Prostate gland (tissue), 2 donors: ENCODE results near the gene TARS3. TPM values are rescaled to one million over a fixed set of nuclear protein-coding genes. Genes with fewer than 3 reads are reported as not detected.
"Not testable (repeated sequence)": the region's sequence is repeated elsewhere in the genome, so short reads cannot be mapped to it uniquely, and the experiment has no call there.

Experiments
- DNase-seq: peaks from one replicate; pipeline ENCODE4 v3.0.0-alpha.2; 2019; ENCODE audit warnings: low spot score
- H3K27ac ChIP-seq, 2 donors: fragments of 200-600 bp; sonication (generic); 2 replicates each; pipeline ENCODE4 v1.5.1; 2017 to 2019
- H3K27me3 ChIP-seq: fragments of 200-600 bp; sonication (generic); replicated peaks from 2 replicates; pipeline ENCODE4 v1.5.1; 2019; ENCODE audit not compliant: insufficient read depth
- H3K36me3 ChIP-seq, 2 donors: fragments of 200-600 bp; sonication (generic); 1 replicate in 1 of 2; 2 replicates in 1 of 2; pipeline versions ENCODE4 v1.5.1 to v1.8.1; 2017 to 2019
- H3K4me1 ChIP-seq: fragments of 200-600 bp; sonication (generic); replicated peaks from 2 replicates; pipeline ENCODE4 v1.5.1; 2019
- H3K4me3 ChIP-seq, 2 donors: fragments of 200-600 bp; sonication (generic); 2 replicates each; pipeline ENCODE4 v1.5.1; 2017 to 2019
- H3K9me3 ChIP-seq: fragments of 200-600 bp; sonication (generic); 2 replicates; pipeline ENCODE4 v1.5.1; 2017
- CTCF ChIP-seq, 4 experiments: fragments of 200-600 bp in 2 of 4; fragments of 450-650 bp in 2 of 4; sonication (generic) in 2 of 4; IDR thresholded peaks; 1 replicate in 3 of 4; 2 replicates in 1 of 4; pipeline ENCODE4 v1.5.1; 2016 to 2019; ENCODE audit warnings: antibody characterized with exemption in 4 of 4, mild to moderate bottlenecking in 2 of 4, moderate library complexity in 2 of 4
- POLR2A ChIP-seq: fragments of 450-650 bp; IDR thresholded peaks from one replicate; pipeline ENCODE4 v1.6.1; 2016; ENCODE audit warnings: antibody characterized with exemption, mild to moderate bottlenecking
- POLR2AphosphoS5 ChIP-seq: sonication (generic); formaldehyde crosslinking; IDR thresholded peaks from one replicate; pipeline ENCODE4 v1.6.1; 2017; ENCODE audit warnings: antibody characterized with exemption
- WGBS: methylation state at CpG from one replicate; pipeline ENCODE4 v1.1.5; 2018; 5-methylcytosine and 5-hydroxymethylcytosine counted together
- intact Hi-C: fragments of 100-400 bp; cut with DNase I; formaldehyde crosslinking; loops from one replicate; pipeline ENCODE4 v1.14.2; 2022
- total RNA-seq, 2 donors: library from RNA; depleted of rRNA; stranded (reverse); fragments of >200 nt; gene quantifications; one replicate each; pipeline ENCODE4 v1.1.0, GENCODE V29; 2016

Gene TARS3
- total RNA-seq, 2 donors from 2014 or later, result 16.8 to 22.5 TPM

DNA sequence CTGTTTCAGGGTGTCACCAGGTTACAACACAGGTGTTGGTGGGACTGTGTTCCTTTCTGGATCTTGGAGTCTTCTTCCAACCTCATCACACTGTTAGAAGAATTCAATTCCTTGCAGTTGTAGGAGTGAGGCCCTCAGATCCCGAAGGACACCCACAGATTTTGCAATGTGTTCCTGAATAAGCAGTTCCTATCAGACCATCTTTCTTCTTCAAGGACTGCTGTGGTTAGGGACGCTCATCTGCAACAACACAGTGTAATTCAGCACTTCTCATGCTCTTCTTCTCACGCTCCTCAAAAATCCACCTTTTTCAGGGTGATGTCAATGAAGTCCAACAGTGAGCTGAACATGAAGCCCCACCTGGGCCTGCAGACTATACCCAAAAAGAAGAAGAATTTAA is 90.9 kb downstream of the TARS3 start:
- no peak overlapping the region for H3K4me3 ChIP-seq
- no peaks in the 10 kb centered on the region for H3K4me1 ChIP-seq
- 97% methylated on average over 3 of the region's 3 CpGs for WGBS
- no peak overlapping the region for H3K27ac ChIP-seq
- TF ChIP-seq POLR2A (no peak), CTCF (IDR thresholded peaks at IDR 0.05) (no peak), POLR2AphosphoS5 (no peak)
- H3K27me3 ChIP-seq, result no peaks in the 10 kb centered on the region
- H3K36me3 ChIP-seq, result no peaks in the 10 kb centered on the region
- intact Hi-C loops, result no loop called here
- H3K9me3 ChIP-seq, result no peaks in the 10 kb centered on the region
- DNase-seq, result no peak

GRCh38 chr15:101626729-101627128 is 97.5 kb downstream of the TARS3 start:
- H3K27ac ChIP-seq, DNase-seq, H3K27me3 ChIP-seq, intact Hi-C loops, H3K36me3 ChIP-seq, H3K4me1 ChIP-seq, H3K9me3 ChIP-seq, H3K4me3 ChIP-seq: not testable (repeated sequence)
- WGBS, result 83% methylated on average over 9 of the region's 15 CpGs

- H3K4me1 ChIP-seq, result no peaks in the 10 kb centered on the region
- no peaks in the 10 kb centered on the region for H3K36me3 ChIP-seq
- H3K9me3 ChIP-seq, result no peaks in the 10 kb centered on the region
- no peak for DNase-seq
- intact Hi-C loops, result no loop called here
- TF ChIP-seq CTCF (IDR thresholded peaks at IDR 0.05), result no peak
- TF ChIP-seq POLR2A, result no peak
- no peak for TF ChIP-seq POLR2AphosphoS5
- no peak overlapping the region for H3K4me3 ChIP-seq
- WGBS, result 100% methylated on average over 1 of the region's 1 CpG
- no peak overlapping the region for H3K27ac ChIP-seq
- H3K27me3 ChIP-seq, result no peaks in the 10 kb centered on the region
Measured at GRCh38 chr15:101625980-101626379, 98.3 kb downstream of the TARS3 start.

- WGBS, result 100% methylated on average over 1 of the region's 1 CpG
- TF ChIP-seq POLR2AphosphoS5 (no peak), POLR2A (no peak), CTCF (IDR thresholded peaks at IDR 0.05) (no peak)
Measured at GRCh38 chr15:101625184-101625583, 99.1 kb downstream of the TARS3 start.

DNA sequence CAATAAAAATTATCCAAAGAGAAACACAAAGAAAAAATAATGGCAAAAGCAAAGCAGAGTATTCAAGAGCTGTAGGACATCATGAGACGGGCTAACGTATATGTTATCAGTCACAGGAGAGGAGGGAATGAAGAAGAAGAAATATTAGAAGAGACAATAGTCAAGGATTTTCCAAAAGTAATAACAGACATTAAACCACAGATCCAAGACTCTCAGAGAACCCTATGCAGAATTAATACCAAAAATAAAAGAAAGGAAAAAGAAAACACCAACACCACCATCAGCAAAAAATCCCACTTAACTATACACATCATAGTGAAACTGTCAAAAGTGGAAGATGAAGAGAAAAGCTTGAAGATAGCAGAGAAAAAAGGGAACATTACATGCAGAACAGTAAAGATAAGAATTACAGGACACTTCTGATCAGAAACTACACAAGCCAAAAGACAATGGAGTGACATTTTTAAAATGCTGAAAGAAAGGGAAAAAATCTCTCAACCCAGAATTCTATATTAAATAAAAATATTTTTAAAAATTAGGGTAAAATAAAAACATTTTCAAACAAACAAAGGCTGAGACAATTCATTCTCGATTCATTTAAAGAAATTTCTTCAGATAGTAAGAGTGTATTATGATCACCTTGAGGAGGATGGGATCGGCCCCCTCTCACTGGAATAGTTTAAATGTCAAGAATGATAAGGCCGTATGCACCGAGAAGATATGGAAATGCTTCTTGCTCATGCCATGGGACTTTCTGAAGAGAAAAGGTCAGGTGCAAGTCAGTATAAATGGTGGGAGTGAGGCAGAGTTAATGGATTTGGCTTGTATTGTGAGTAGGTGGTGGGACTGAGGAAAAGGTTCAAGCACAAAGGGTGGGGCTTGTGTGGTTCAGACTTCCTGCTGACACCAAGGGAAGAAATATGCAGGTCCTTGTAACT is 100.6 kb downstream of the TARS3 start:
- no peak for TF ChIP-seq POLR2AphosphoS5
- no peak for TF ChIP-seq CTCF (IDR thresholded peaks at IDR 0.05)
- no peak for TF ChIP-seq POLR2A

More at GRCh38 chr15:101625184-101625583, 99.1 kb downstream of the TARS3 start:
- Histone ChIP-seq H3K36me3 (no peaks in the 10 kb centered on the region), H3K27ac (no peak overlapping the region), H3K9me3 (no peaks in the 10 kb centered on the region), H3K4me1 (no peaks in the 10 kb centered on the region), H3K27me3 (no peaks in the 10 kb centered on the region), H3K4me3 (no peak overlapping the region)
- no peak for DNase-seq
- intact Hi-C loops, result no loop called here

More for the DNA sequence above, 100.6 kb downstream of the TARS3 start:
- H3K36me3 ChIP-seq, result no peaks in the 10 kb centered on the region
- H3K27me3 ChIP-seq, result no peaks in the 10 kb centered on the region
- no peaks in the 10 kb centered on the region for H3K4me1 ChIP-seq
- DNase-seq, result no peak
- H3K9me3 ChIP-seq, result no peaks in the 10 kb centered on the region
- no peak overlapping the region for H3K4me3 ChIP-seq
- intact Hi-C loops, result no loop called here
- no peak overlapping the region for H3K27ac ChIP-seq
- WGBS, result 98% methylated on average over 6 of the region's 6 CpGs
